ENCODE data around the gene RASGEF1C.

The RASGEF1C gene

GRCh38 chr5:180209137-180209581, at the start of gene RASGEF1C:
TSS of gene RASGEF1C (minus strand) at chr5:180209211. CDS start at chr5:180138052, 71,159 bp downstream.
- peak; percentile 1 for DNase-seq

GRCh38 chr5:180253036-180253824, 44.2 kb upstream of the RASGEF1C start:
- no peak for DNase-seq

GRCh38 chr5:180251887-180252286, 42.9 kb upstream of the RASGEF1C start:
- no peak for DNase-seq

GRCh38 chr5:180251141-180251540, 42.1 kb upstream of the RASGEF1C start:
- no peak for DNase-seq

GRCh38 chr5:180250329-180250728, 41.3 kb upstream of the RASGEF1C start:
- no peak for DNase-seq

GRCh38 chr5:180241600-180241999, 32.6 kb upstream of the RASGEF1C start:
- DNase-seq: no peak

GRCh38 chr5:180238631-180239030, 29.6 kb upstream of the RASGEF1C start:
- DNase-seq: no peak

- no peak for DNase-seq
These were observed 26.8 kb upstream of the RASGEF1C start for GRCh38 chr5:180235846-180236245.

GRCh38 chr5:180235077-180235476, 26.1 kb upstream of the RASGEF1C start:
- no peak for DNase-seq

GRCh38 chr5:180234271-180234670, 25.3 kb upstream of the RASGEF1C start:
- DNase-seq: no peak

- no peak for DNase-seq
These were observed 24.7 kb upstream of the RASGEF1C start for GRCh38 chr5:180233729-180234128.

GRCh38 chr5:180230017-180230416, 21.0 kb upstream of the RASGEF1C start:
- DNase-seq: no peak

GRCh38 chr5:180222056-180222455, 13.0 kb upstream of the RASGEF1C start:
- no peak for DNase-seq

- no peak for DNase-seq
These were observed 8.8 kb upstream of the RASGEF1C start for GRCh38 chr5:180217797-180218196.

GRCh38 chr5:180216646-180217171, 7.7 kb upstream of the RASGEF1C start:
- DNase-seq: no peak

GRCh38 chr5:180215783-180216630, 7.0 kb upstream of the RASGEF1C start:
- no peak for DNase-seq

- DNase-seq: no peak
These were observed 6.1 kb upstream of the RASGEF1C start for GRCh38 chr5:180214870-180215770.

GRCh38 chr5:180213657-180214207, 4.7 kb upstream of the RASGEF1C start:
- DNase-seq: no peak

GRCh38 chr5:180213256-180213600, 4.2 kb upstream of the RASGEF1C start:
- no peak for DNase-seq

- DNase-seq: no peak
These were observed 3.6 kb upstream of the RASGEF1C start for GRCh38 chr5:180212363-180213255.

GRCh38 chr5:180211761-180212035, 2.7 kb upstream of the RASGEF1C start:
- no peak for DNase-seq
